Endothelial cell (in vitro differentiated cells): Measurements from ENCODE around the gene DOLK. TPM values are rescaled to one million over a fixed set of nuclear protein-coding genes. Genes with fewer than 3 reads are reported as not detected.

Experiments
- DNase-seq: peaks from one replicate; pipeline ENCODE4 v3.0.0; 2021; ENCODE audit warnings: low spot score
- H3K27ac Mint-ChIP-seq: one replicate; pipeline ENCODE4 v1.8.0; 2021; ENCODE audit warnings: mixed read lengths, inconsistent platforms; ENCODE audit not compliant: unreplicated experiment
- H3K27me3 Mint-ChIP-seq: one replicate; pipeline ENCODE4 v1.8.0; 2021; ENCODE audit warnings: mild to moderate bottlenecking, moderate library complexity, mixed read lengths, inconsistent platforms; ENCODE audit not compliant: unreplicated experiment
- H3K36me3 Mint-ChIP-seq: one replicate; pipeline ENCODE4 v1.8.0; 2021; ENCODE audit warnings: mild to moderate bottlenecking, low read depth, mixed read lengths, inconsistent platforms; ENCODE audit not compliant: unreplicated experiment
- H3K4me1 Mint-ChIP-seq: one replicate; pipeline ENCODE4 v1.8.0; 2021; ENCODE audit warnings: mild to moderate bottlenecking, mixed read lengths, inconsistent platforms; ENCODE audit not compliant: unreplicated experiment
- H3K4me3 Mint-ChIP-seq: one replicate; pipeline ENCODE4 v1.8.0; 2021; ENCODE audit warnings: mild to moderate bottlenecking, mixed read lengths, inconsistent platforms; ENCODE audit not compliant: unreplicated experiment
- H3K9me3 Mint-ChIP-seq: one replicate; pipeline ENCODE4 v1.8.0; 2021; ENCODE audit warnings: mixed read lengths, inconsistent platforms; ENCODE audit not compliant: unreplicated experiment
- total RNA-seq: library from RNA; stranded (reverse); fragmentation: NEBNext Ultra II Directional; extraction: Animal tissue kit (Norgen Biotek cat#: 25700); gene quantifications from one replicate; pipeline ENCODE4 v1.2.1, GENCODE V29; 2021; ENCODE audit not compliant: unreplicated experiment
- TF ChIP-seq, protein P1 (sequence below): fragments of 200-600 bp; sonication (generic); IDR thresholded peaks from one replicate; pipeline ENCODE4 v1.5.0; 2021; ENCODE audit warnings: antibody characterized with exemption; ENCODE audit not compliant: unreplicated experiment

The DOLK gene
- total RNA-seq, 1 donor from 2014 or later = 18.2 TPM

DNA sequence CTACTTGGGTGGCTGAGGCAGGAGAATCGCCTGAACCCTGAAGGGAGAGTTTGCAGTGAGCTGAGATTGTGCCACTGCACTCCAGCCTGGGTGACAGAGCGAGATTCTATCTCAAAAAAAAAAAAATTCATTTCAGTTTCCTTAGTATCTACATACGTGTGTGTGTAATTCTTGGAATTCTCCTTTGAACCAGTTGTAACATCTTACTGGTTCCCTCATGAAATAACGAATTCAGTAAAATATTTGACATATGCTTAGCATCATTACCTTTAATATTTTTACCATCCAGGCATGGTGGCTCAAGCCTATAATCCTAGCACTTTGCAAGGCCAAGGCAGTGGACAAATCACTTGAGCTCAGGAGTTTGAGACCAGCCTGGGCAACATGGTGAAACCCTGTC, 17.8 kb downstream of the DOLK start:
- no peak overlapping the region for H3K4me3 Mint-ChIP-seq
- TF ChIP-seq, protein P1, sequence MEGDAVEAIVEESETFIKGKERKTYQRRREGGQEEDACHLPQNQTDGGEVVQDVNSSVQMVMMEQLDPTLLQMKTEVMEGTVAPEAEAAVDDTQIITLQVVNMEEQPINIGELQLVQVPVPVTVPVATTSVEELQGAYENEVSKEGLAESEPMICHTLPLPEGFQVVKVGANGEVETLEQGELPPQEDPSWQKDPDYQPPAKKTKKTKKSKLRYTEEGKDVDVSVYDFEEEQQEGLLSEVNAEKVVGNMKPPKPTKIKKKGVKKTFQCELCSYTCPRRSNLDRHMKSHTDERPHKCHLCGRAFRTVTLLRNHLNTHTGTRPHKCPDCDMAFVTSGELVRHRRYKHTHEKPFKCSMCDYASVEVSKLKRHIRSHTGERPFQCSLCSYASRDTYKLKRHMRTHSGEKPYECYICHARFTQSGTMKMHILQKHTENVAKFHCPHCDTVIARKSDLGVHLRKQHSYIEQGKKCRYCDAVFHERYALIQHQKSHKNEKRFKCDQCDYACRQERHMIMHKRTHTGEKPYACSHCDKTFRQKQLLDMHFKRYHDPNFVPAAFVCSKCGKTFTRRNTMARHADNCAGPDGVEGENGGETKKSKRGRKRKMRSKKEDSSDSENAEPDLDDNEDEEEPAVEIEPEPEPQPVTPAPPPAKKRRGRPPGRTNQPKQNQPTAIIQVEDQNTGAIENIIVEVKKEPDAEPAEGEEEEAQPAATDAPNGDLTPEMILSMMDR = no peak
- H3K9me3 Mint-ChIP-seq = no peaks in the 10 kb centered on the region
- no peaks in the 10 kb centered on the region for H3K27me3 Mint-ChIP-seq
- no peak for DNase-seq
- peaks cover 5% of the 10 kb centered on the region for H3K4me1 Mint-ChIP-seq
- H3K36me3 Mint-ChIP-seq = no peaks in the 10 kb centered on the region
- no peak overlapping the region for H3K27ac Mint-ChIP-seq

DNA sequence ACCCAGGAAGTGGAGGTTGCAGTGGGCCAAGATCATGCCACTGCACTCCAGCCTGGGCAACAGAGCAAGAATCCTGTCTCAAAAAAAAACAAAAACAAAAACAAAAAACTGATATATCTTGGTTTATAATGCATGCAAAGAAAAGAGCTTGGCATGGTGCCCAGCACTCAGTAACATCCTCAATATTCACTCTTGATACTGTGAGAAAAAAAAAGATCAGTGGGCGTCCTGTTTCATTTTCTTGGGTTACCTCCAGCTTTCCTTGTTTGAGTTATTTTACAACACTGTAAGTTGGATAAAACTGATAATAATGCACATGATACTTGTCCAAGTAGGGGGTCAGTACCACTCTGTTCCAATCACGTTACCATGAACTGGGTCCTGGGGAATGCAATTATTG, 18.8 kb downstream of the DOLK start:
- TF ChIP-seq, protein P1 = no peak
- DNase-seq = no peak
- no peaks in the 10 kb centered on the region for H3K27me3 Mint-ChIP-seq
- H3K27ac Mint-ChIP-seq = no peak overlapping the region
- H3K4me3 Mint-ChIP-seq = no peak overlapping the region
- peaks cover 5% of the 10 kb centered on the region for H3K4me1 Mint-ChIP-seq
- no peaks in the 10 kb centered on the region for H3K36me3 Mint-ChIP-seq
- no peaks in the 10 kb centered on the region for H3K9me3 Mint-ChIP-seq

DNA sequence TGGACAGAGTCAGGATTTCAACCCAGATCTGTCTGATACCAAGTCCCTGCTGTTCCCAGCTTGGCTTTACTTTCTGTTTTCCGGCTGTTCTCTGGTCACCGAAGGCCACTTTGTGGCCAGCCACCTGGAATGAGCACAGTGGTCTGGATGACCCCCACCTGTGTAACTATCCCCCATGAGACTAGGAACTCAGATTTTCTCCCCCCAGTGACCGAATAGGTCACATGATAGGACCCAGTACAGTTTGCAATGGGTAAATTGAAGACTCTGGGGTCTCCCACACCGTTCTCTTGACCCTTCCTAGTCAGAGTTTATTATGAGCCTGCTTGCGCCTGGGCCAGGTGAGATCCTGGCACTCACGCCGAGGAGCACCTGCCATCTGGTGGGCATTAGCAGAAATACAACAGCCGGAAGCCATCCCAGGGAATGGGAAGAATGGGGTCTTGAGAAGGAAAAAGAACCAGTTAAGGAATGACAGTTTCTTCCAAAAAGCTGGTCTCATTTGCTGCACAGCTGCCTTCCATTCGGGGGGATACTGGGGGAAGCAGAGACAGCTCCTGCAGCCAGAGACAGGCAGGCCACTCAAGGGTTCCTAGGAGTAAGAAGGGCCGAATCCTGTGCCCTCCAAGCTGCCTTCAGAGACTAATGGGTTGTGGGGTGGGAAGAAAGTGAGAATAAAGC, 19.5 kb downstream of the DOLK start:
- TF ChIP-seq, protein P1 = peak; percentile 88
- no peaks in the 10 kb centered on the region for H3K9me3 Mint-ChIP-seq
- no peak overlapping the region for H3K4me3 Mint-ChIP-seq
- H3K27ac Mint-ChIP-seq = no peak overlapping the region
- DNase-seq = peak; percentile 68
- no peaks in the 10 kb centered on the region for H3K27me3 Mint-ChIP-seq
- H3K36me3 Mint-ChIP-seq = no peaks in the 10 kb centered on the region
- H3K4me1 Mint-ChIP-seq = peaks cover 5% of the 10 kb centered on the region

DNA sequence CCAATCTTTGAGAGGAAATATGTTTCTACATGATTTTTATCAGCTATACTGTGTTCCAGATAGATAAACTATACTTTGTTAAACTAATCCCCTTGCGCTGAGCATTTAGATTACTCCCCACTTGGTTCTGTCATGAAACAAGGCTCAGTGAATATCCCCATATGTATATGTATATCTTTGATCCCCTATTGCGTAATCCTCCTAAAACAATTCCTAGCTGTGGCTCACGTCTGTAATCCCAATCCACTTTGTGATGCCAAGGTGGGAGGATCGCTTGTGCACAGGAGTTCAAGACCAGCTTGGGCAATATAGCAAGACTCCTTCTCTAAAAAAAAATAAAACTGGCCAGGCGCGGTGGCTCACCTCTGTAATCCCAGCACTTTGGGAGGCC, 23.9 kb downstream of the DOLK start:
- Mint-ChIP-seq H3K9me3 (no peaks in the 10 kb centered on the region), H3K4me3 (no peak overlapping the region), H3K27me3 (no peaks in the 10 kb centered on the region), H3K27ac (no peak overlapping the region), H3K36me3 (no peaks in the 10 kb centered on the region), H3K4me1 (peaks cover 11% of the 10 kb centered on the region)
- no peak for DNase-seq
- TF ChIP-seq, protein P1 = no peak

DNA sequence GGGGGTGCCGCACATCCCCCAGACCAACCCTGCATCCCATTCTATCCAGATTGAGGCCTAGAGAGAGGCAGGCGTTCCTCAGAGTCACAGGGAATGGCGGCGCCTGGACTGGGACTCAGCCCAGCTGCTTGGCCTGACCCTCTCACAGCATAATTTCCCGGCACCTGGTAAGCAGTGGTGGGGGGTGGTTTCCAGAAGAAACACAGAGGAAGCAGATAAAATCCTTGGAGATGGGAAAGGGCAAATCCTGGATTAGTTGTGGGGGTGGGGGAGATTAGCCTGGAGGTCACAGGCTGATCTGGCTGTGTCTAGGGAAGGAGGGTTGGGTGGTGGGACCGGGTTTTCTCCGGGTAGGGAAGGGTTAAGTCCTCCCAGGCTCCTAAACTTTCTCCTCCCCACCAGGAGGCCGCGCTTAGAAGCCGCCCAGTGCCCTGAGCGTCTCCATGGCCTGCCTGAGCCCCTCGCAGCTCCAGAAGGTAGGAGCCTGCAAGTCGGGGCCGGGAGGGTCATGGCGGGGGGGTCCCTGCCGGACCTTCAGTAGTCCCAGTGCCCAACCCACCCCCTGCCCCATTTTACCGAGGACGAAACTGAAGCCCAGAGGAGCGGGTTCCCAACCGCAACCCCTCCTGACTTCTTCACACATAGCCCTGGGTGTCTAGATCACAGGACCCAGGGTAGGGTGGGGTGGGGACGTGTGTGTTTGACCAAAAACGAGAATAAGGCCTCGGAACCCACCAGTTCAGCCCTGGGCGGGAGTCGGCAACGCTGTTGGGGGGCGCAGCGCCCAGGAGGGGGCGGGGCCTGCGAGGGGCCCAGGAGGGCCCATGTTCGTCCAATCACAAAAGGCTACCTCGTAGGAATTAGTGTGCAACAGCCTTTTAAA, 25.3 kb downstream of the DOLK start:
- peak; percentile 70 for DNase-seq
- TF ChIP-seq, protein P1 = no peak
- peak overlapping the region; percentile 72 for H3K27ac Mint-ChIP-seq
- peaks cover 6% of the 10 kb centered on the region for H3K36me3 Mint-ChIP-seq
- H3K4me3 Mint-ChIP-seq = peak overlapping the region; percentile 85
- H3K27me3 Mint-ChIP-seq = peaks cover 3% of the 10 kb centered on the region
- H3K4me1 Mint-ChIP-seq = peaks cover 6% of the 10 kb centered on the region
- no peaks in the 10 kb centered on the region for H3K9me3 Mint-ChIP-seq
